ENCODE data around the gene SPSB1.
A peak's percentile ranks its signal among the peaks of the same experiment; 100 is the strongest.

Gene SPSB1

GRCh38 chr1:9262096-9262986 is 30.4 kb upstream of the SPSB1 start:
- Histone ChIP-seq H3K36me3 (peaks cover 7 to 46% (median 25%) of the 10 kb centered on the region in 11 experiments; a peak in 18 of 22 replicates), H3K4me3 (no peak overlapping the region), H3K4me1 (peaks cover 11 to 26% (median 22%) of the 10 kb centered on the region in 10 experiments; a peak in 18 of 20 replicates), H3K9me3 (replicated peaks in 1 of 11) (peaks cover 9 to 32% (median 27%) of the 10 kb centered on the region in 11 experiments; a peak in 19 of 22 replicates), H3K27me3 (no peaks in the 10 kb centered on the region), H3K4me2 (no peak overlapping the region), H3K9ac (no peak overlapping the region), H3K27ac (no peak overlapping the region), H4K20me1 (peaks cover 0 to 26% (median 0%) of the 10 kb centered on the region in 11 experiments; a peak in 8 of 22 replicates)
- TF ChIP-seq Cebpa-rat (IDR thresholded peaks at IDR 0.05) = no peak

GRCh38 chr1:9263276-9263855 is 29.3 kb upstream of the SPSB1 start:
- H3K9me3 ChIP-seq (replicated peaks in 1 of 11) = peaks cover 9 to 24% (median 21%) of the 10 kb centered on the region in 11 experiments; a peak in 19 of 22 replicates
- no peak overlapping the region for H3K4me2 ChIP-seq
- TF ChIP-seq Cebpa-rat (IDR thresholded peaks at IDR 0.05) = no peak

GRCh38 chr1:9263984-9264872 is 28.5 kb upstream of the SPSB1 start:
- H3K9ac ChIP-seq = no peak overlapping the region
- H3K9me3 ChIP-seq (replicated peaks in 1 of 11) = peaks cover 2 to 15% (median 13%) of the 10 kb centered on the region in 11 experiments; a peak in 19 of 22 replicates
- peaks cover 0 to 11% (median 0%) of the 10 kb centered on the region in 11 experiments; a peak in 2 of 22 replicates for H3K27me3 ChIP-seq
- H3K4me1 ChIP-seq = peaks cover 21 to 43% (median 40%) of the 10 kb centered on the region in 10 experiments
- H3K4me2 ChIP-seq = no peak overlapping the region
- no peak overlapping the region for H3K27ac ChIP-seq
- no peak for TF ChIP-seq Cebpa-rat (IDR thresholded peaks at IDR 0.05)
- no peak overlapping the region for H3K4me3 ChIP-seq
- peaks cover 0 to 28% (median 0%) of the 10 kb centered on the region in 11 experiments; a peak in 8 of 22 replicates for H4K20me1 ChIP-seq
- peaks cover 3 to 33% (median 21%) of the 10 kb centered on the region in 11 experiments; a peak in 15 of 22 replicates for H3K36me3 ChIP-seq

More at GRCh38 chr1:9263276-9263855, 29.3 kb upstream of the SPSB1 start:
- peaks cover 0 to 26% (median 0%) of the 10 kb centered on the region in 11 experiments; a peak in 8 of 22 replicates for H4K20me1 ChIP-seq
- peaks cover 13 to 35% (median 31%) of the 10 kb centered on the region in 10 experiments; a peak in 18 of 20 replicates for H3K4me1 ChIP-seq
- no peak overlapping the region for H3K9ac ChIP-seq
- peaks cover 6 to 37% (median 21%) of the 10 kb centered on the region in 11 experiments; a peak in 18 of 22 replicates for H3K36me3 ChIP-seq
- no peak overlapping the region for H3K27ac ChIP-seq
- H3K27me3 ChIP-seq = peaks cover 0 to 3% (median 0%) of the 10 kb centered on the region in 11 experiments; a peak in 2 of 22 replicates
- no peak overlapping the region for H3K4me3 ChIP-seq

GRCh38 chr1:9265037-9265436 is 27.7 kb upstream of the SPSB1 start:
- no peak overlapping the region for H3K9ac ChIP-seq
- peaks cover 3 to 33% (median 21%) of the 10 kb centered on the region in 11 experiments; a peak in 15 of 22 replicates for H3K36me3 ChIP-seq
- peaks cover 0 to 15% (median 0%) of the 10 kb centered on the region in 11 experiments; a peak in 2 of 22 replicates for H3K27me3 ChIP-seq
- H3K4me1 ChIP-seq = peaks cover 25 to 51% (median 48%) of the 10 kb centered on the region in 10 experiments
- H3K4me3 ChIP-seq = no peak overlapping the region
- no peak for TF ChIP-seq Cebpa-rat (IDR thresholded peaks at IDR 0.05)
- no peak overlapping the region for H3K27ac ChIP-seq
- no peak overlapping the region for H3K4me2 ChIP-seq
- peaks cover 0 to 7% (median 5%) of the 10 kb centered on the region in 11 experiments; a peak in 13 of 22 replicates for H3K9me3 ChIP-seq (replicated peaks in 1 of 11)
- H4K20me1 ChIP-seq = peaks cover 0 to 36% (median 0%) of the 10 kb centered on the region in 11 experiments; a peak in 9 of 22 replicates

GRCh38 chr1:9265968-9266367 is 26.7 kb upstream of the SPSB1 start:
- TF ChIP-seq Cebpa-rat (IDR thresholded peaks at IDR 0.05) = no peak
- Histone ChIP-seq H3K27me3 (peaks cover 0 to 20% (median 0%) of the 10 kb centered on the region in 11 experiments; a peak in 2 of 22 replicates), H3K4me2 (peak overlapping the region in 9 of 11 experiments; percentile 17 to 70 (median 41); a peak in 12 of 22 replicates), H4K20me1 (peaks cover 0 to 31% (median 0%) of the 10 kb centered on the region in 11 experiments; a peak in 9 of 22 replicates), H3K36me3 (peaks cover 3 to 33% (median 21%) of the 10 kb centered on the region in 11 experiments; a peak in 15 of 22 replicates), H3K9ac (peak overlapping the region in 5 of 11 experiments; percentile 15 to 39 (median 21); a peak in 4 of 22 replicates), H3K4me3 (no peak overlapping the region), H3K27ac (peak overlapping the region in 1 of 11 experiments; percentile 32; a peak in 2 of 22 replicates), H3K4me1 (peaks cover 25 to 58% (median 53%) of the 10 kb centered on the region in 10 experiments), H3K9me3 (replicated peaks in 1 of 11) (no peaks in the 10 kb centered on the region)

GRCh38 chr1:9267352-9267686 is 25.4 kb upstream of the SPSB1 start:
- H3K27me3 ChIP-seq = peaks cover 0 to 20% (median 0%) of the 10 kb centered on the region in 11 experiments; a peak in 2 of 22 replicates
- H3K4me3 ChIP-seq = no peak overlapping the region
- H3K4me1 ChIP-seq = peaks cover 25 to 65% (median 59%) of the 10 kb centered on the region in 10 experiments
- H3K36me3 ChIP-seq = peaks cover 3 to 29% (median 18%) of the 10 kb centered on the region in 11 experiments; a peak in 15 of 22 replicates
- no peak overlapping the region for H3K9ac ChIP-seq
- H3K4me2 ChIP-seq = peak overlapping the region in 4 of 11 experiments; percentile 29 to 70 (median 46); a peak in 8 of 22 replicates
- no peak overlapping the region for H3K27ac ChIP-seq
- H3K9me3 ChIP-seq (replicated peaks in 1 of 11) = no peaks in the 10 kb centered on the region
- H4K20me1 ChIP-seq = peaks cover 0 to 33% (median 0%) of the 10 kb centered on the region in 11 experiments; a peak in 9 of 22 replicates
- no peak for TF ChIP-seq Cebpa-rat (IDR thresholded peaks at IDR 0.05)

GRCh38 chr1:9267827-9268581 is 24.7 kb upstream of the SPSB1 start:
- peaks cover 3 to 22% (median 18%) of the 10 kb centered on the region in 11 experiments; a peak in 15 of 22 replicates for H3K36me3 ChIP-seq
- peaks cover 0 to 20% (median 0%) of the 10 kb centered on the region in 11 experiments; a peak in 2 of 22 replicates for H3K27me3 ChIP-seq
- TF ChIP-seq Cebpa-rat (IDR thresholded peaks at IDR 0.05) = no peak
- H3K27ac ChIP-seq = no peak overlapping the region
- no peaks in the 10 kb centered on the region for H3K9me3 ChIP-seq (replicated peaks in 1 of 11)
- no peak overlapping the region for H3K4me3 ChIP-seq
- peak overlapping the region in 9 of 11 experiments; percentile 43 to 81 (median 71); a peak in 19 of 22 replicates for H3K4me2 ChIP-seq
- peak overlapping the region in 2 of 11 experiments; percentile 20 to 49; a peak in 2 of 22 replicates for H3K9ac ChIP-seq
- peaks cover 25 to 72% (median 63%) of the 10 kb centered on the region in 10 experiments for H3K4me1 ChIP-seq
- H4K20me1 ChIP-seq = peaks cover 0 to 33% (median 0%) of the 10 kb centered on the region in 11 experiments; a peak in 9 of 22 replicates
